Daoy (cell line): ENCODE measurements around the gene ILDR2. TPM values are rescaled to one million over a fixed set of nuclear protein-coding genes. Genes with fewer than 3 reads are reported as not detected.
A peak's percentile ranks its signal among the peaks of the same experiment; 100 is the strongest.

ENCODE experiments used
- DNase-seq: peaks from one replicate; pipeline ENCODE4 v3.0.0-alpha.2; 2015; ENCODE audit warnings: low read depth
- total RNA-seq: library from RNA; depleted of rRNA; stranded (reverse); fragments of >200 nt; shearing (Covaris generic); gene quantifications from 2 replicates; pipeline ENCODE4 v1.2.3, GENCODE V29; 2014; rRNA removed

The ILDR2 gene
- 9.6 and 15.7 TPM in 2 replicates for total RNA-seq

- DNase-seq = peak; percentile 58
Observed at GRCh38 chr1:166975361-166976129, at the start of gene ILDR2. ILDR2 (minus strand) TSS chr1:166975540; CDS start chr1:166975268, 272 bp downstream.

GRCh38 chr1:167022384-167022783 lies 47.0 kb upstream of the ILDR2 start:
- DNase-seq = no peak

GRCh38 chr1:167016100-167016750 lies 40.9 kb upstream of the ILDR2 start:
- DNase-seq = no peak

GRCh38 chr1:167013108-167013929 lies 38.0 kb upstream of the ILDR2 start:
- DNase-seq = no peak

GRCh38 chr1:167012570-167012969 lies 37.2 kb upstream of the ILDR2 start:
- no peak for DNase-seq

GRCh38 chr1:167011560-167012191 lies 36.3 kb upstream of the ILDR2 start:
- no peak for DNase-seq

- DNase-seq = no peak
Observed at GRCh38 chr1:167003711-167004110, 28.4 kb upstream of the ILDR2 start.

GRCh38 chr1:167002354-167002753 lies 27.0 kb upstream of the ILDR2 start:
- DNase-seq = no peak

- DNase-seq = no peak
Observed at GRCh38 chr1:167000546-167000945, 25.2 kb upstream of the ILDR2 start.

GRCh38 chr1:166999500-167000055 lies 24.2 kb upstream of the ILDR2 start:
- no peak for DNase-seq

GRCh38 chr1:166999075-166999474 lies 23.7 kb upstream of the ILDR2 start:
- peak; percentile 6 for DNase-seq

- DNase-seq = no peak
Observed at GRCh38 chr1:166988974-166989515, 13.7 kb upstream of the ILDR2 start, which contains the start of gene MAEL. MAEL (plus strand) TSS chr1:166989280; CDS start chr1:166989353, 73 bp downstream.

- no peak for DNase-seq
Observed at GRCh38 chr1:166981589-166981988, 6.2 kb upstream of the ILDR2 start.

- peak; percentile 56 for DNase-seq
Observed at GRCh38 chr1:166980818-166981217, 5.5 kb upstream of the ILDR2 start.

- DNase-seq = no peak
Observed at GRCh38 chr1:166980383-166980782, 5.0 kb upstream of the ILDR2 start.

GRCh38 chr1:166978821-166979220 lies 3.5 kb upstream of the ILDR2 start:
- no peak for DNase-seq

GRCh38 chr1:166977951-166978350 lies 2.6 kb upstream of the ILDR2 start:
- DNase-seq = no peak

GRCh38 chr1:166974647-166975345 lies 544 bp downstream of the ILDR2 start:
- DNase-seq = peak; percentile 23

- DNase-seq = no peak
Observed at GRCh38 chr1:166972826-166973225, 2.5 kb downstream of the ILDR2 start.

- DNase-seq = no peak
Observed at GRCh38 chr1:166972193-166972592, 3.1 kb downstream of the ILDR2 start.

GRCh38 chr1:166971252-166971651 lies 4.1 kb downstream of the ILDR2 start:
- DNase-seq = no peak
